IPS-NIHi7 (cell line): Measurements from ENCODE around the gene SPEF1.
"Not testable (repeated sequence)": the region's sequence is repeated elsewhere in the genome, so short reads cannot be mapped to it uniquely, and the experiment has no call there.

Experiments
- DNase-seq: peaks from one replicate; pipeline ENCODE4 v3.0.0; 2012; ENCODE audit warnings: mixed read lengths; ENCODE audit errors: extremely low spot score

SPEF1 gene

DNA sequence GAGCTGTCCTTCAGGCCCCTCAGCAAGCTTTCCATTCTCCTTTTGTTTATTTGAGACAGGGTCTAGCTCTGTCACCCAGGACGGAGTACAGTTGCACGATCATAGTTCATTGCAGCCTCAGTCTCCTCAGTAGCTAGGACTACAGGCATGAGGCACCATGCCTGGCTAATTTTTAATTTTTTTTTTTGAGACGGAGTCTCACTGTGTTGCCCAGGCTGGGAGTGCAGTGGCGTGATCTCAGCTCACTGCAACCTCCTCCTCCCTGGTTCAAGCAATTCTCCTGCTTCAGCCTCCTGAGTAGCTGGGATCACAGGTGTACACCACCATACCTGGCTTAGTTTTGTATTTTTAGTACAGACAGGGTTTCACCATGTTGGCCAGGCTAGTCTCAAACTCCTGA, 8.0 kb upstream of the SPEF1 start:
- DNase-seq: not testable (repeated sequence)

DNA sequence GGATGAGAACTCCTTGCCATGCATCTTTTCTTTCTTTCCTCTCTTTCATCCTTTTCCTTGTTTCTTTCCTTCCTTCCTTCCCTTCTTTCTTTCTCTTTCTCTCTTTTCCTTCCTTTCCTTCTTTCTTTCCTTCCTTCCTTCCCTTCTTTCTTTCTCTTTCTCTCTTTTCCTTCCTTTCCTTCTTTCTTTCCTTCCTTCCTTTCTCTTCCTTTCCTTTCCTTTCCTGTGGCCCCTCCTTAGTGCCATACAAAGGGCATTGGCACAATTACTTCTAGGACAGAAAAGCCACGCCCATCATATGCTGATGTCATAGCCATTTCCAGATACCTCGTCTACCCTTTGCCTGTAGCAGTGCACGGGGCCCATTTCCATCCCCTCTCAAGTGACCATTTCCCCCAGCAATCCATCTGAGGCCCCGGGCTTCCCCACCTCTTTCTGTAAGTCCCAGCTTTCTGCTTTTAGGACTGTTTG, 7.5 kb upstream of the SPEF1 start:
- DNase-seq: no peak

DNA sequence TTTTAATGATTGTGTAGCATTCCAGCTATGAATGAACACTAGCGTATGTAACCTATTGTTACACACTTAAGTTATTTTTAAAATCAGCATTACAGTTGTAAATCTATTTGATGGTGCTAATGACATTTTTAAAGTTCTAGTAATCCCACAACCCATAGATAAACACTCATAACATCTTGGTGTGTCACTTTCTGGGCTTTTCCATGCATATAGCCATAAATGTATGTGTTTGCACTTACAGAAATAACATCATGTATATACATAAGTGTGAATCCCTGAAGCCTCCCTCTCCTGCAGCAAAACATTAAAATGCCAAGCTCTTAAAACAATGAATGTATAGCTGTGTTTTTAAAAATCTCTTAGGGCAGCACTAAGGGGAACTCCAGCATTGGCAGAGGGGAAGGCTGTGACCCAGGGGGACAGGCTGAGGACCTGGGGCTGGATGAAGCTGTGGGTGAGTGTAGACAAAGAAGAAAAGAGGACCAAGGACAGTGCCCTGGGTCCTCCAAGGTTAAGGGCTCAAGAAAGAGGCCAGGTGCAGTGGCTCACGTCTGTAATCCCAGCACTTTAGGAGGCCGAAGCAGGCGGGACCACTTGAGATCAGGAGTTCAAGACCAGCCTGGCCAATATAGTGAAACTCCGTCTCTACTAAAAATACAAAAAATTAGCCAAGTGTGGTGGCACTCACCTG, 6.2 kb upstream of the SPEF1 start:
- DNase-seq: no peak

DNA sequence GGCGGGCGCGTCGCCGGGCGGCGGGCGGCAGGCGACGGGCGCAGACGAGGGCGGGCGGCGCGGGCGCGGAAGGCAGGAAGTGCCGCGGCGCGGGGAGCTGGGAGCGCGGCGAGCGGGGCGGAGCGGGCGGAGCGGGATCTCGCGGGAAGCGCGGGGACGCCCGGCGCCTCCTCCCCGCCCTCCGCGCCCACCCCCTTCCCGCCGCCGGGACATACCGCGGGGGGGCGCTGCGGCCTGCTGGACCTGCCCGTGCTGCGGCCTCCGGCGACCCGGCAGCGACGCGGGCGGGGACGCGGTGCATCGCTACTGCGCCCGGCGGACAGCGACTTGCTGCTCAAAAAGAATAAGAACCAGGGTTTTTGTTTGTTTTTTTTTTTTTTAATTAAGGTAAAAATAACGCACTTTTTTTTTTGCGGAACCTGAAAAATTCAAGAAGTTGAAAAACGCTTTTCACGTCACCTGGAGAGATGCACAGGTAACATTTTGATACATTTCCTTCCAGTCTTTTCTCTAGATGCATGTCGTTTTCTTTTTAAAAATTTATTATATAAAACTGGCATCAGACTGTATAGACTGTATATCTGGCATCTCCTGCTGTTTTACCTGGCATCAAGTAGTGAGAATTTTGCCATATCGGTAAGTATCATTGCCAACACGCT, 5.5 kb upstream of the SPEF1 start, which contains the start of gene CENPB:
TSS of gene CENPB (minus strand) at position 76 of the 659 bp plus-strand sequence. CDS start 257 bp downstream, outside the sequence.
- DNase-seq: peak; percentile 90

DNA sequence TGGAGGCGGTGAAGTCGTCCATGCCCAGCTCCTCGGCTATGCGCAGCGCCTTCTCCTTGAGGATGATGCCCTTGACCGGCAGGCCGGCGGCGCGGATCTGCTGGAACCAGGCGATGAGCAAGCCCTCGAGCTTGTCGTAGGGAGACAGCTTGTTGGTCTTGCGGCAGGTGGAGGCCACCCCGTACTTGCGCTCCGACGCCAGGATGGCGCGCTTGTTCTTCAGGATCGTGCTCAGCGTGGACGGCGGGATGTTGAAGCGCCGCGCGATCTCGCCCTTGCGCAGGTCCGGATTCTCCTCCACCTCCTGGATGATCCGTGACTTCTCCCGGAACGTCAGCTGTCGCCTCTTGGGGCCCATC, 4.9 kb upstream of the SPEF1 start:
- no peak for DNase-seq

DNA sequence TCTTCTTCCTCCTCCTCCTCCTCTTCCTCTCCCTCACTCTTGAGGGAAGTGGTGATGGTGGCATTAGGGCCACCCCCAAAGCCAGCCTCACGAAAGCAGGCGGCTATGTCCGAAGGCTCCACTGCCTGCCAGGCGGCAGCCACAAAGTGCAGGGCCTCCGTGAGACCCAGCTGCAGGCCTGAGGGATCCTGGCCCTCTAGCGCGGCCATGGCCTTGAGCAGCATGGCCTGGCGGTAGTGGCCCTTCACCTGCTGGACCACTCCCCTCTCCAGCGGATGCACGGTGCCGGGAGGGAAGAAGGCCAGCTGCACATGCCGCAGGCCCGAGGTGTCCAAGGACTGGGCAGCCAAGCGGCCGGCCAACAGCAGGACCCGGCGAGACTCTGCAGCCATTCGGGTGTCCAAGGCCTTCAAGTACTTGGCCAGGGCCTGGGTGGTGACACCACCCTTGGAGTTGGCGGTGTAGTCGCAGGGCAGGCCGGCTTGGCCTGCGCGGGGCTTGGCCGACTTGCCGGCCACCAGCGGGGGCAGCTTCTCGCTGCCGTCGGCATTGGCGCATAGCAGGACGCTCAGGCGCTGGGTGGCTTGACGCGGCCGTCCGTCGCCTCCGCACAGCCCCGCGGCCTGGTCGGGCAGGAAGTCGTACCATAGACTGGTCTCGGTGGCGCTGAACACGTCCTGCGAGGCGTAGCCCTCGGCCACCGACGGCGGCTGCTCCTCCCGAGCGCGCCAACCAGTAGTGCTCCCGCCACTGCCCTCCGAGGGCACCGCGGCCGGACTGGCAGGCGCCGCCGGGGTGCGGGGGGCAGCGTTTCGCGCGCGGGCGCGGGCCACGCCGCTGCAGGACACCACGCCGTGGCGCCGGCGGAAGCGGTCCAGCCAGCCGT, 4.2 kb upstream of the SPEF1 start:
- DNase-seq: no peak

DNA sequence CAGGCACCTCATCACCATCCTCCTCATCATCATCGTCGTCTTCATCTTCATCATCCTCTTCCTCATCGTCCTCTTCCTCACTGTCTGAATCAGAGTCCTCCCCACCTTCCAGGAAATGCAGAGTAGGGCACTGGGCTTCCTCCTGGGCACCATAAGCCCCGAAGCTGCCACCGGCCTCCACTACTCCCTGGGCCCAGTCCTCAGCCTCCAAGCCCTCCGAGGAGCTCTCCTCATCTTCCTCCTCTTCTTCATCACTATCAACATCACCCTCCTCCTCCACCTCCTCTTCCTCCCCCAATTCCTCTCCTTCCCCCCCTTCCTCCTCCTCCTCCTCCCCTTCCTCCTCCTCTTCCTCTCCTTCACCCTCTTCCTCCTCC, 3.6 kb upstream of the SPEF1 start:
- DNase-seq: no peak

DNA sequence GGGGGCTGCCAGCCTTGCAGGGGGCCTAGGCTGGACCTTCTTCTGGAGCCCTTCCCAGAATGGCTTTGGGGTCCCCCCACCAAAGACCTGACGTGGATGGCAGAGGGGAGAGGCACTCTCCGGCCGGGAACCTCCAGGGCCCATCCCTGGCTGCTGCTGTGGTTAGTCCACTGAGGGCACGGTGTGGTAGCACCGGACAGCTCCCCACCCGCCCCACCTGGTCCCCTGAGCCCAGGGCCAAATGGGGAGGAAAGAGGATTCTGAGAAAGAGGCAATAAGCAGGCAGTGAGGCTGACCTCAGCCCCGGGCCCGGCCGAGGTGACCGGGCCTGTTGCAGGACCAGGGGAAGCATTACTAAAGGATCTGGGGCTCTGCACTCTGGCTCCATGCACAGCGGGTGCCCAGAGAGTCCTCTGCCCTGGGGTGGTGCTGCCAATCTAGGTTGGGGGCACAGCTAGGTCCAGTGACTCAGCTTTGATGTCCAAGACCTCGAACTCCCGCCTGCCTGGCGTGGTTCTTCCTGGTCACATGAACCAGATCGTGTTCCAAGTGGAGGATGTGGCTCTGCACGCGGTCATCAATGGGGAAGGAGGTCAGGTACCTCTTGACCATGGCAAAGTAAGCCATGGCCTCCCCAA, 3.1 kb upstream of the SPEF1 start:
- DNase-seq: no peak

DNA sequence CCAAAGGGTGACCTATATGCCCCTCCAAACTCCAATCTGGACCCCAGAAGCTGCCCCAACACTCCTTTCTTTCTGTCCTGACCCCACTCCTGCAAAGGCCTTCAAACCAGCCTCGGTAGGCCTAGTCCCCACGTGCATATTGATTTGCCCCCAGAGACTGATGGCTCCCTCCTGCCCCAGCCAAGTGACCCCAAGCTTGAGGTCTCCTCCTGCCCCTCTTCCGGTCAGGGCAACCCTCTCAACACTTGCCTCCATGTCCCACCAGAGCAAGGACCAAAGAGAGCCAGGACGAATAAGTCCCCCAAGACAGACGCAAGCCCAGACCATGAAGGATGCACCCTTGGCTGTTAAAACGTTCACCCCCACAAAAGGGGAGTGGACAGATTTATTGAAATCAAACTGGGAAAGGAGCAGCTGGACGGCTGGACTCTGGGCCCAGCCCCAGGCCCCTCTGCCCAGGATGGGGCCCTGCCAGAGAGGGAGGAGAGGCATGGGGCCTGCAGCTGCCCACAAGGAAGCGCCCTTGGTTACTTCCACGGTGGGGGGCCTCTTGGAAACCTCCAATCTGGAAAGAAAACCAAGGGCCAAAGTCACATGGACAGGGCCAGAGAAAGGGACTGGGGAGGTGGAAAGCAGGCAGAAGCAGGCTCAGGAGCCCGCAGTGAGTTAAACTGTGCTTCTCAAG, 2.4 kb upstream of the SPEF1 start:
- no peak for DNase-seq

DNA sequence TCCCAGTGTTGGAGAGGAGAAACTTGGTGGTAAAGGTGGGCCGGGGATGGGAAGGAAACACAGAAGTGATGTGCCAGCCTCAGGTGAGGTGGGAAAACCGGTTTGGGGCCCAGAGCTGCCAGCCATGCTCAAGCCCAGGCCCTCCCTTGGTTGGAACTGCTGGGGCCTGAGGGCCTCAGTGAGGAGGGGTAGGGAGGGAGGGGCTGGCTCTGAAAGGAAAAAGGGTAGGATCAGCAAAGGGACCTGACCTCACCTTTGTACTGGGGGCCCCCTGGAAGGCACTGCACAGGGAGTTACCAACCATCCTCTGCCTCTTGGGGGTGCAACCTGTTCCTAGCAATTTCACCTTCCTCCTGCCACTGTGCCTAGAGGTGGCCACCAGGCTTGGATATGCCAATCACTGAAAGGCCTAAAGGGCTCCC, 1.8 kb upstream of the SPEF1 start:
- DNase-seq: no peak

DNA sequence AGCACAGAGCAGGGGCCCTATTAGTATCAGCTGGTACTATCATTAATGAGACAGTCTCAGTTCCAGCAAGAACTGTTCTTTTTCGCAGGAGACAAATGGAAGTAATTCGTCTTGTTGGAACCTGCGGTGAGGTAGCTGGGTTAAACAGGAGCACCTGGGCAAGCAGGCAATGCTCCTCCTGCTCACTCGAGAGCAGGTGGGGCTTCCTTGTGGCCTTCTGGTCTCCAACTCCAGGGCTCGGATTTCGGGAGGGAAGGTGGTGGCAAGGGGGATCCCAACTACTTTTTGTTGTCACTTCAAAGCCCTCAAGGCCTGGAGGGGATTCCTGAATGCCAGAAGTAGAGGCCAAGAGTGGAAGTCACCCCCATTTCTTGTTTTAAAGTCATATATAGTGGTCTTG, 1.3 kb upstream of the SPEF1 start:
- no peak for DNase-seq

DNA sequence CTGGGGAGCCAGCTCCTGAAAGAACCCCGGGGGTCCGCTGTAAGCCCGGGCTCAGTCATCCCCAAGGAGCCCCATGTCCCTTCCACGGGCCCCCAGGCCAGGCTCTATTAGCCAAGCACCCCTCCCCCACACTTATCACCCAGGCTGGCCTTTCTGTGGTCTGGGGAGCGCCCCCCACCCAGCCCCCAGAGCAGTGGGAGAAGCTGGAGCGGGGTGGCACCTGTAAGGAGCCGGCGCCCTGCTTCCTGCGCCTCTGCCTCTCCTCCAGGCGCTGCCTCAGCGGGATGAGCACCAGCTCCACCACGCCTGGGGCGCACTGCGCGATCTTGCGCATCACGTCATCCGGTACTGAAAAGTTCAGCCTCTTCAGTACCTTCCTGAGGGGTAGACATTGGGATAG, 2.3 kb downstream of the SPEF1 start:
- DNase-seq: no peak

DNA sequence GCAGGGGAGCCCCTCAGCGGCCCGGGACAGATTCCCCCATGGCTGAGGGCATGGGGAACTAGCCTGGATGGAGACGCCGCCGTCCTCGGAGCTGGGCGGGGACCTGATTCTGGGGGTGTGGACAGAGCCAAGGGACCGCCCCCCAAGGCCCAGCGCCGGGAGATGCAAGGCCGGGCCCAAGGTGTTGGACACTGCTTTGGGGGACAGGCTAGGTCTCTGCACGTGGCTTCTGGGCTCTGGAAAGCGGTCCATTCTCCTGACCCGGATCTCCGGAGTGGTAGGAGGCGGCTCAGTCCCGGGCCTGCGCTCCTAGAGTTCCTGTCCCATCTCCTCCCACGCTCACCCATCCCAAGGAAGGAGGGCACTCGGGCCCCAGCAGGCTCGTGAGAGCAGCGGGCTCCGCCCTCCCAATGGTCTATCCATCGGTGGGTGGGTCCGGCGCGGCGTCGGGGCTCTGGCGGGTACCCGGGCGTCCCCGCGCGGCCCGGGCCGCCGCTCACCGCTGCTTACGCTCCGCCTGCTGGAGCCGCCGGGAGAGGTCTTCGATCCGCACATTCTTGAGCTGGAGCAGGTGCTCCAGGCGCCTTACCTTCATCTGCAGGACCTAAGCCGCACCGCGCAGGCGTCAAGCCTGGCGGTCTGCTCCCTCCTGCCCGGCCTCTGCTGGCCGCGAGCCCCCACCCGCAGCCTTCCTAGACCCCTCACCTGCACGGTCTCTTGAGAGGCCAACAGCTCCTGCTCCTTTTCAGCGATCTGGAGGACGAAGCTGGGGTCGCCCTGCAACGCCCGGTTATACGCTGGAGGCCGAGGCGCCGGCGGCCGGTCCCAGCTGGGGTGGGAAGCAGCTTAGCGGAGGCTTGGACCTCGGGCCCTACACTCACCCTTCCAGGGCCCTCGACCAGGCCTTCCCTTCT, 3.3 kb downstream of the SPEF1 start:
- DNase-seq: peak; percentile 72

DNA sequence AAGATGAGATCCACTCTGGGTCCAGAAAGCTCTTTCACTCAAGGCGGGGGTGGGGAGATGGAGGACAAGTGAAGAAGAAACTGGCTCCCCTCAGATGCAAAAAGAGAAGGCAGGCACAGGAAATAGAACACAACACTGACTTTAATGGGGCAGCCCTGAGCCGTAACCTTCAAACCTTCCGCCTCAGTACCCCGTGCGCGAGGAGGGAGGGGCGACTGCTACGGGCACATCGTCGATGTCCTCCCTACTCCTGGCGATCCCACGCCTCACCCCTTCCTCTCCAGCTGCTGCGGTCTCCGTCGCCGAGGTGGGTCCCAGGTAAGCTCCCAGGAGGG, 3.9 kb downstream of the SPEF1 start:
- no peak for DNase-seq

DNA sequence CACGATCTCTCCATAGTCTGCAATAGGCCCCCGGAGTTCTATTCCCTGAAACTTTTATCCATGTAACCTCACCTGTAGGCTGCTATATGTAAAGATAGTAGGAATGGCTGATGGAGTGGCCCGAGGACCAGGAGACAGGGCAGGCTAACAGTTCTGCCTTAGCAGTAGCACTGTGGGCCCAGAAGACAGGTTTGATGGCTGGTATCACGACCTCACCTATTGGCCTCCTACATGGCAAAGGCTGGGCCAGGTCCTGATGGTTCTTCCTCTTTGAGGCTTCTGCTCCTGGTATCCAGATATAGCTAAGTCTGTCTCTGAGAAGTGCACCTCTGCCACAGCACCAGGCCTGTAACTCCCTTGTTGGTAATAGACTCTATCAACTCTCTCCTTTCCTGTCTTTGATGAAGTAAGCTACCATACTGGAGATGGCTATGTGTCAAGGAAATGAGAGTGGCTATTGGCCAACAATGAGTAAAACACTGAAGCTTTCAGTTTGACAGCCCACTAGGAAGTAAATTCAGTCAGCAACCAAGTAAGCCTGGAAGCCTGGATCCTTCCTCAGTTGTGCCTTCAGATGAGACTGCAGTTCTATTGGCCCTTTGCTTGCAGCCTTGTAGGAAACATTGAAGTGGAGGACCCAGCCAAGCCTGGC, 5.7 kb downstream of the SPEF1 start:
- no peak for DNase-seq

DNA sequence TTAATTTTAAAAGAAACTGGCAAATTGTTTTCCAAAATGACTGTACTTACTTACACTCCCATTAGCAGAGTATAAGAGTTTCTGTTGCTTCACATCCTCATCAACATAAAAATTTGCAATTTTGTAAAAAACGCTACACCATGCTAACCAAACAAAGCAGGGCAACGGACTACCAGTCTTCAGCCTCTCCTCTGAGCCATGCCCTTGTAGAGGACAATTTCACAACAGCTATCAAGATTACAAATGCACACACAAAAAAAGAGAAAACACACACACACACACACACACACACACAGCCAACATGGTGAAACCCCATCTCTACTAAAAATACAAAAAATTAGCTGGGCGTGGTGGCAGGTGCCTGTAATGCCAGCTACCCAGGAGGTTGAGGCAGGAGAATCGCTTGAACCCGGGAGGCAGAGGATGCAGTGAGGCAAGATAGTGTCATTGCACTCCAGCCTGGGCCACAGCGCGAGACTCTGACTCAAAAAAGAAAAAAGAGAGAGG, 9.6 kb downstream of the SPEF1 start:
- DNase-seq: no peak

DNA sequence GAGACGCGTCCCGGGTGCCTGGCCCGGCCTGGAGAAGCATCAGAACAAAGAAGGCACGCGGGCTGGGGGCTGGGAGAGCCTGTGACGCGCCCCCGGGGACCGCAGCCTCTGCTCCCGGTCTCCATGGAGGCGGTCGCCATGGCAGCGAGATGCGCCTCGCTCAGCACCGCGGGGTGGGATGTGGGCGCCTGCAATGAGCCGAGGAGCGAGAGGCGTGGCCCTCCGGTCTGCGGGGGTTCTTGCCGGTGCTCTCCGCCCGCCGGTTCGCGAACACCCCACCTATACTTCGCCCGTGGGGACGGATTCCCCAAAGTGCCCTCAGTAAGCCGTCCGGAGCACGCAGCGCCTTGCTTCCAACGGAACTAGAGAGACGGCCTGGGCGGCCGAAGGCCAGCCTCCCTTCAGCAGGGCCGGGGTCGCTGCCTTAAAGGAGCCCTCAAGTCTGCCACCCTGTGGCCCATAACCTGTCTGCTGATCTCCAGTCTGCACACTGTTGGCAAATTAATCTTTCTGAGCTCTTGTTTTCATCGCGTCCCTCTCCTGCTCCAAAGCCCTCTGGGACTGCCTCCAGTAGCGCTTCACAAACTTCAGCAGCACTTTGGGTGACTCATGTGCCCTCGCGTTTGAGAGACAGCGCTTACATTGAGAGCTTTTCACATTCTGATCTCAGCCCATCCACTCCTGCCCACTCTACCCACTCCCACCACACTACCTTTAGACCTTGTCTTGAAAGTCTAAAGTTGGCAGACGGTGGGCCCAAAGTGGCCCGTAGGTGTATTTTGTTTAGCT, 12.7 kb downstream of the SPEF1 start:
- peak; percentile 82 for DNase-seq

DNA sequence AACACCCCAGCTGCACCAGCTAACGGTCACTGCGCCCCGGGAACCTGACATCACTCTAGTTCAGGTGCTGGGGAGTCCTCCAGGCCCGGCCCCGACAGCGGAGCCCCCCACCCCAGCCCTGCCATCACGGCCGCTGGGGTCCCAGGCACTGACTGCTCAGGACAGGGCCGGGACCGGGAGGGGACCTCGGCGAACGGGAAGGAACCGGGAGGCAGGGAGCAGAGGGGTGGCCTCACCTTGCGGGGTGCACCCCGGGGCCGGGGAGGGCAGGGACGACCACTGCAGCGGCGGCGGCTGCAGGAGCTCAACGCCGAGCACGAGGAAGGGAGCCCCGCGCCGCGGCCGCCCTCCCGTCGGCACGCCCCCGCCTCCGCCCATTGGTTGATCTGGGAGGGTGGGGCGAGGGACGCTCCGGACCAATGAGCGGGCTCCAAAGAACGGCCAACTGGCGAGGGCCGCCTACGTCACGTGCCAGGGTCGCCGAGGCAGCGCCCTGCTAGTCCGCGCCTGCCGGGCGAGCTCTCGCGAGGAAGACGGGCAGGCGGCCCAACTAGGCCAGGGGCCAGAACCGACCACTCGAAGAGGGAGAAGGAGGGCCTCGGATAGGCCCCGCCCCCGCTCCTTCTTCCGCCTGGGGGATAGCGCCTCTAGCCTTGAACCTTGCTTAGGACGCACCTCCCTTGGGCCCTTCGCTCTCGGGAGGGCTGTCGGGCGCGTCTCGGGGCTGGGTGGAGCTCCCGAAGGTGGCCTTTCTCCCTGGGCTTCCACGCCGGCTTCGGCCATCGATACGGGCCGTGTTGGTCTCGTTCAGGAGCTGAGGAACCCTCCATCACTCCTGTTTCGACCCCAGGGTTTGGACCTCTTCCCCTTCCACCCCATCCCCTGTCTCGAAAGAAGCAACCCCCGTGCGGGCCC, 13.6 kb downstream of the SPEF1 start, which contains the start of gene ADISSP:
TSS of gene ADISSP (minus strand) at position 327 of the 915 bp plus-strand sequence. CDS start 7,653 bp downstream, outside the sequence.
- peak; percentile 99 for DNase-seq
